ENCODE data around the gene MRPL49. TPM values are rescaled to one million over a fixed set of nuclear protein-coding genes. Genes with fewer than 3 reads are reported as not detected.

MRPL49 gene
- total RNA-seq, 1 experiment from 2014 or later = 44.5 TPM

GRCh38 chr11:65126624-65127274 is 4.6 kb downstream of the MRPL49 start:
- Histone ChIP-seq H4K20me1 (ENCODE audit: insufficient read depth, low read depth, low read length) (peaks cover 26% of the 10 kb centered on the region; the same call in 1 of the 2 replicates), H2AFZ (ENCODE audit: low read length) (no peak overlapping the region), H3K9me2 (replicated peaks; ENCODE audit: insufficient read depth, low read length) (no peaks in the 10 kb centered on the region), H3K9me3 (ENCODE audit: low read length) (no peaks in the 10 kb centered on the region), H3K27me3 (ENCODE audit: low read length) (no peaks in the 10 kb centered on the region), H3K27ac (ENCODE audit: low read length) (peak overlapping the region; percentile 100), H3K79me2 (ENCODE audit: low read length) (peaks cover 21% of the 10 kb centered on the region), H3K4me3 (ENCODE audit: low read length) (no peak overlapping the region), H3K4me1 (ENCODE audit: low read length) (peaks cover 59% of the 10 kb centered on the region), H3K36me3 (ENCODE audit: insufficient read depth, low read length) (peaks cover 41% of the 10 kb centered on the region), H3K9ac (ENCODE audit: low read length) (no peak overlapping the region), H3K4me2 (ENCODE audit: low read depth, low read length, poor library complexity, severe bottlenecking) (no peak overlapping the region)
- no peak for DNase-seq

GRCh38 chr11:65127473-65128181 is 5.5 kb downstream of the MRPL49 start:
- H3K4me1 ChIP-seq (ENCODE audit: low read length) = peaks cover 66% of the 10 kb centered on the region
- H3K36me3 ChIP-seq (ENCODE audit: insufficient read depth, low read length) = peaks cover 45% of the 10 kb centered on the region
- no peaks in the 10 kb centered on the region for H3K27me3 ChIP-seq (ENCODE audit: low read length)
- H3K27ac ChIP-seq (ENCODE audit: low read length) = peak overlapping the region; percentile 100
- no peak overlapping the region for H3K4me3 ChIP-seq (ENCODE audit: low read length)
- H3K79me2 ChIP-seq (ENCODE audit: low read length) = peaks cover 24% of the 10 kb centered on the region
- no peaks in the 10 kb centered on the region for H3K9me2 ChIP-seq (replicated peaks; ENCODE audit: insufficient read depth, low read length)
- peak; percentile 46 for DNase-seq
- peaks cover 30% of the 10 kb centered on the region; the same call in 1 of the 2 replicates for H4K20me1 ChIP-seq (ENCODE audit: insufficient read depth, low read depth, low read length)
- H3K9ac ChIP-seq (ENCODE audit: low read length) = peak overlapping the region; percentile 3; the same call in 1 of the 2 replicates
- no peak overlapping the region for H3K4me2 ChIP-seq (ENCODE audit: low read depth, low read length, poor library complexity, severe bottlenecking)
- H2AFZ ChIP-seq (ENCODE audit: low read length) = no peak overlapping the region
- no peaks in the 10 kb centered on the region for H3K9me3 ChIP-seq (ENCODE audit: low read length)

GRCh38 chr11:65128182-65129145 is 6.3 kb downstream of the MRPL49 start:
- H3K9me3 ChIP-seq (ENCODE audit: low read length) = no peaks in the 10 kb centered on the region
- H3K4me1 ChIP-seq (ENCODE audit: low read length) = peaks cover 64% of the 10 kb centered on the region
- H3K36me3 ChIP-seq (ENCODE audit: insufficient read depth, low read length) = peaks cover 45% of the 10 kb centered on the region
- peak overlapping the region; percentile 98 for H3K4me2 ChIP-seq (ENCODE audit: low read depth, low read length, poor library complexity, severe bottlenecking)
- H3K27me3 ChIP-seq (ENCODE audit: low read length) = no peaks in the 10 kb centered on the region
- peak overlapping the region; percentile 100 for H3K27ac ChIP-seq (ENCODE audit: low read length)
- H3K79me2 ChIP-seq (ENCODE audit: low read length) = peaks cover 22% of the 10 kb centered on the region
- peak; percentile 57 for DNase-seq
- H2AFZ ChIP-seq (ENCODE audit: low read length) = no peak overlapping the region
- H3K4me3 ChIP-seq (ENCODE audit: low read length) = no peak overlapping the region
- H4K20me1 ChIP-seq (ENCODE audit: insufficient read depth, low read depth, low read length) = peaks cover 30% of the 10 kb centered on the region; the same call in 1 of the 2 replicates
- H3K9ac ChIP-seq (ENCODE audit: low read length) = peak overlapping the region; percentile 15; the same call in 1 of the 2 replicates
- H3K9me2 ChIP-seq (replicated peaks; ENCODE audit: insufficient read depth, low read length) = no peaks in the 10 kb centered on the region

- Histone ChIP-seq H3K4me2 (ENCODE audit: low read depth, low read length, poor library complexity, severe bottlenecking) (peak overlapping the region; percentile 98), H2AFZ (ENCODE audit: low read length) (no peak overlapping the region), H3K27me3 (ENCODE audit: low read length) (no peaks in the 10 kb centered on the region), H4K20me1 (ENCODE audit: insufficient read depth, low read depth, low read length) (peaks cover 34% of the 10 kb centered on the region; the same call in 1 of the 2 replicates), H3K4me1 (ENCODE audit: low read length) (peaks cover 58% of the 10 kb centered on the region), H3K9ac (ENCODE audit: low read length) (peak overlapping the region; percentile 99), H3K27ac (ENCODE audit: low read length) (peak overlapping the region; percentile 100), H3K4me3 (ENCODE audit: low read length) (peak overlapping the region; percentile 91; the same call in 1 of the 2 replicates), H3K79me2 (ENCODE audit: low read length) (peaks cover 27% of the 10 kb centered on the region), H3K36me3 (ENCODE audit: insufficient read depth, low read length) (peaks cover 45% of the 10 kb centered on the region), H3K9me3 (ENCODE audit: low read length) (no peaks in the 10 kb centered on the region), H3K9me2 (replicated peaks; ENCODE audit: insufficient read depth, low read length) (no peaks in the 10 kb centered on the region)
- DNase-seq = peak; percentile 84
Observed at GRCh38 chr11:65129649-65130441, 7.7 kb downstream of the MRPL49 start.

GRCh38 chr11:65130631-65131416 is 8.7 kb downstream of the MRPL49 start:
- no peaks in the 10 kb centered on the region for H3K27me3 ChIP-seq (ENCODE audit: low read length)
- peak overlapping the region; percentile 99 for H3K9ac ChIP-seq (ENCODE audit: low read length)
- H3K4me1 ChIP-seq (ENCODE audit: low read length) = peaks cover 65% of the 10 kb centered on the region
- peaks cover 34% of the 10 kb centered on the region; the same call in 1 of the 2 replicates for H4K20me1 ChIP-seq (ENCODE audit: insufficient read depth, low read depth, low read length)
- H2AFZ ChIP-seq (ENCODE audit: low read length) = no peak overlapping the region
- H3K79me2 ChIP-seq (ENCODE audit: low read length) = peaks cover 27% of the 10 kb centered on the region
- peak; percentile 79 for DNase-seq
- H3K36me3 ChIP-seq (ENCODE audit: insufficient read depth, low read length) = peaks cover 45% of the 10 kb centered on the region
- H3K9me2 ChIP-seq (replicated peaks; ENCODE audit: insufficient read depth, low read length) = no peaks in the 10 kb centered on the region
- peak overlapping the region; percentile 98 for H3K4me2 ChIP-seq (ENCODE audit: low read depth, low read length, poor library complexity, severe bottlenecking)
- H3K9me3 ChIP-seq (ENCODE audit: low read length) = no peaks in the 10 kb centered on the region
- H3K27ac ChIP-seq (ENCODE audit: low read length) = peak overlapping the region; percentile 100
- peak overlapping the region; percentile 91 for H3K4me3 ChIP-seq (ENCODE audit: low read length)

- peak; percentile 43 for DNase-seq
- Histone ChIP-seq H3K9ac (ENCODE audit: low read length) (peak overlapping the region; percentile 99), H3K4me2 (ENCODE audit: low read depth, low read length, poor library complexity, severe bottlenecking) (peak overlapping the region; percentile 98), H3K9me2 (replicated peaks; ENCODE audit: insufficient read depth, low read length) (no peaks in the 10 kb centered on the region), H3K4me3 (ENCODE audit: low read length) (peak overlapping the region; percentile 91), H3K36me3 (ENCODE audit: insufficient read depth, low read length) (peaks cover 45% of the 10 kb centered on the region), H3K9me3 (ENCODE audit: low read length) (no peaks in the 10 kb centered on the region), H3K79me2 (ENCODE audit: low read length) (peaks cover 27% of the 10 kb centered on the region), H3K27me3 (ENCODE audit: low read length) (no peaks in the 10 kb centered on the region), H3K27ac (ENCODE audit: low read length) (peak overlapping the region; percentile 100), H4K20me1 (ENCODE audit: insufficient read depth, low read depth, low read length) (peaks cover 34% of the 10 kb centered on the region; the same call in 1 of the 2 replicates), H2AFZ (ENCODE audit: low read length) (no peak overlapping the region), H3K4me1 (ENCODE audit: low read length) (peaks cover 71% of the 10 kb centered on the region)
Observed at GRCh38 chr11:65131417-65131776, 9.3 kb downstream of the MRPL49 start.

- peaks cover 45% of the 10 kb centered on the region for H3K36me3 ChIP-seq (ENCODE audit: insufficient read depth, low read length)
- peaks cover 27% of the 10 kb centered on the region for H3K79me2 ChIP-seq (ENCODE audit: low read length)
- H3K27ac ChIP-seq (ENCODE audit: low read length) = peak overlapping the region; percentile 100
Observed at GRCh38 chr11:65131895-65132237, 9.7 kb downstream of the MRPL49 start.

More at GRCh38 chr11:65131895-65132237, 9.7 kb downstream of the MRPL49 start:
- peak overlapping the region; percentile 99 for H3K9ac ChIP-seq (ENCODE audit: low read length)
- H3K27me3 ChIP-seq (ENCODE audit: low read length) = no peaks in the 10 kb centered on the region
- H3K9me3 ChIP-seq (ENCODE audit: low read length) = no peaks in the 10 kb centered on the region
- peaks cover 34% of the 10 kb centered on the region; the same call in 1 of the 2 replicates for H4K20me1 ChIP-seq (ENCODE audit: insufficient read depth, low read depth, low read length)
- H3K4me1 ChIP-seq (ENCODE audit: low read length) = peaks cover 73% of the 10 kb centered on the region
- H3K9me2 ChIP-seq (replicated peaks; ENCODE audit: insufficient read depth, low read length) = no peaks in the 10 kb centered on the region
- DNase-seq = no peak
- no peak overlapping the region for H2AFZ ChIP-seq (ENCODE audit: low read length)
- H3K4me3 ChIP-seq (ENCODE audit: low read length) = peak overlapping the region; percentile 91
- H3K4me2 ChIP-seq (ENCODE audit: low read depth, low read length, poor library complexity, severe bottlenecking) = peak overlapping the region; percentile 98
